Panc1 (cell line): ENCODE measurements around the gene RANBP3.

Experiments
- POLR2AphosphoS5 ChIP-seq: IDR thresholded peaks from 2 replicates; pipeline ENCODE4 v1.6.1; 2012; ENCODE audit warnings: mild to moderate bottlenecking, low read depth, low read length, moderate library complexity
- SIN3A ChIP-seq: IDR thresholded peaks from 2 replicates; pipeline ENCODE4 v1.6.1; 2012; ENCODE audit warnings: low read depth, mild to moderate bottlenecking, low read length, moderate library complexity, borderline replicate concordance; ENCODE audit not compliant: insufficient read depth
- TCF7L2 ChIP-seq: IDR thresholded peaks from 2 replicates; pipeline ENCODE4 v1.6.1; 2011; ENCODE audit warnings: mild to moderate bottlenecking, low read depth, low read length, inconsistent platforms
- TF ChIP-seq, protein P1 (sequence below): fragments of 450-650 bp; IDR thresholded peaks from 2 replicates; pipeline ENCODE4 v1.5.1; 2017; ENCODE audit warnings: mild to moderate bottlenecking
- TF ChIP-seq, protein P2 (sequence below), 2 experiments: IDR thresholded peaks; 2 replicates each; pipeline ENCODE4 v1.6.1; 2011 to 2012; ENCODE audit warnings: low read depth in 2 of 2, control low read depth in 1 of 2, low read length in 1 of 2, mild to moderate bottlenecking in 1 of 2, moderate library complexity in 1 of 2; ENCODE audit not compliant: insufficient read depth in 1 of 2

DNA sequence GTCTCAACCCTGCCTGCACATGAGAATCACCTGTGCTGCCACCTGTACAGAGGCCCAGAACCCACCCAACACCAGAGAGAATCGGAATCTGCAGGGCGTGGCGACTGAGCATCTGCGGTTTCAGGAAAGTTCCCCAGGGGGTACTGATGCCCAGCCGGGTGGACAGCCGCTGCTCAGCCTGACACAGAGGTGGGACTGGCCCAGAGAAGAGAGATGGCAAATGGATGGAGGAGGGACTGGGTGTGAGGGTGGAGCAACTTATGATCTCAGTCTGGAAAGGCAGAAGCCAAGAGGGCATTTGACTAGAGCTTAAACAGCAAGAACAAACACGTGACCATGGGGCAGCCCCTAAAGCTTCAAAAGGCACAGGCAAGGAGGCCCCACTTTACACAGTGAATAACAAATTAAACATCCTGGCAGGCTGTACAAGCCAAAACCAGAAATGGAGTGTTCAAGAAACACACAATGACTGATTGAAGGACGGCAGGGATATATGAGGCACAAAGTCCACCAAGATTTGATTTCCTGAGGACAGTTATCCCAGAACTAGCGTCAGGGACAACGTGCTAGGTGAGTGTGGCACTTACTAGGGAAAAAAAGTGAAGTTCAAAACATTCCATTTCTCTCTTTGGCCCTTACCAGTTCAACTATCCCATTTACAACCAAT, 3.1 kb downstream of the RANBP3 start:
- TF ChIP-seq, protein P1, sequence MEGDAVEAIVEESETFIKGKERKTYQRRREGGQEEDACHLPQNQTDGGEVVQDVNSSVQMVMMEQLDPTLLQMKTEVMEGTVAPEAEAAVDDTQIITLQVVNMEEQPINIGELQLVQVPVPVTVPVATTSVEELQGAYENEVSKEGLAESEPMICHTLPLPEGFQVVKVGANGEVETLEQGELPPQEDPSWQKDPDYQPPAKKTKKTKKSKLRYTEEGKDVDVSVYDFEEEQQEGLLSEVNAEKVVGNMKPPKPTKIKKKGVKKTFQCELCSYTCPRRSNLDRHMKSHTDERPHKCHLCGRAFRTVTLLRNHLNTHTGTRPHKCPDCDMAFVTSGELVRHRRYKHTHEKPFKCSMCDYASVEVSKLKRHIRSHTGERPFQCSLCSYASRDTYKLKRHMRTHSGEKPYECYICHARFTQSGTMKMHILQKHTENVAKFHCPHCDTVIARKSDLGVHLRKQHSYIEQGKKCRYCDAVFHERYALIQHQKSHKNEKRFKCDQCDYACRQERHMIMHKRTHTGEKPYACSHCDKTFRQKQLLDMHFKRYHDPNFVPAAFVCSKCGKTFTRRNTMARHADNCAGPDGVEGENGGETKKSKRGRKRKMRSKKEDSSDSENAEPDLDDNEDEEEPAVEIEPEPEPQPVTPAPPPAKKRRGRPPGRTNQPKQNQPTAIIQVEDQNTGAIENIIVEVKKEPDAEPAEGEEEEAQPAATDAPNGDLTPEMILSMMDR: no peak
- TF ChIP-seq POLR2AphosphoS5 (no peak), SIN3A (no peak), TCF7L2 (no peak)
- TF ChIP-seq, protein P2, sequence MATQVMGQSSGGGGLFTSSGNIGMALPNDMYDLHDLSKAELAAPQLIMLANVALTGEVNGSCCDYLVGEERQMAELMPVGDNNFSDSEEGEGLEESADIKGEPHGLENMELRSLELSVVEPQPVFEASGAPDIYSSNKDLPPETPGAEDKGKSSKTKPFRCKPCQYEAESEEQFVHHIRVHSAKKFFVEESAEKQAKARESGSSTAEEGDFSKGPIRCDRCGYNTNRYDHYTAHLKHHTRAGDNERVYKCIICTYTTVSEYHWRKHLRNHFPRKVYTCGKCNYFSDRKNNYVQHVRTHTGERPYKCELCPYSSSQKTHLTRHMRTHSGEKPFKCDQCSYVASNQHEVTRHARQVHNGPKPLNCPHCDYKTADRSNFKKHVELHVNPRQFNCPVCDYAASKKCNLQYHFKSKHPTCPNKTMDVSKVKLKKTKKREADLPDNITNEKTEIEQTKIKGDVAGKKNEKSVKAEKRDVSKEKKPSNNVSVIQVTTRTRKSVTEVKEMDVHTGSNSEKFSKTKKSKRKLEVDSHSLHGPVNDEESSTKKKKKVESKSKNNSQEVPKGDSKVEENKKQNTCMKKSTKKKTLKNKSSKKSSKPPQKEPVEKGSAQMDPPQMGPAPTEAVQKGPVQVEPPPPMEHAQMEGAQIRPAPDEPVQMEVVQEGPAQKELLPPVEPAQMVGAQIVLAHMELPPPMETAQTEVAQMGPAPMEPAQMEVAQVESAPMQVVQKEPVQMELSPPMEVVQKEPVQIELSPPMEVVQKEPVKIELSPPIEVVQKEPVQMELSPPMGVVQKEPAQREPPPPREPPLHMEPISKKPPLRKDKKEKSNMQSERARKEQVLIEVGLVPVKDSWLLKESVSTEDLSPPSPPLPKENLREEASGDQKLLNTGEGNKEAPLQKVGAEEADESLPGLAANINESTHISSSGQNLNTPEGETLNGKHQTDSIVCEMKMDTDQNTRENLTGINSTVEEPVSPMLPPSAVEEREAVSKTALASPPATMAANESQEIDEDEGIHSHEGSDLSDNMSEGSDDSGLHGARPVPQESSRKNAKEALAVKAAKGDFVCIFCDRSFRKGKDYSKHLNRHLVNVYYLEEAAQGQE (IDR thresholded peaks at IDR 0.05; ENCODE audit: insufficient read depth in 1 of 2, low read depth in 2 of 2, low read length in 1 of 2): no peak
